Activated CD8-positive, alpha-beta memory T cell treated with anti-CD3 and anti-CD28 coated beads for 1 hour (primary cell): ENCODE measurements around the gene REC8.
"Not testable (repeated sequence)": the region's sequence is repeated elsewhere in the genome, so short reads cannot be mapped to it uniquely, and the experiment has no call there.

Source experiments
- DNase-seq, 2 donors: peaks; one replicate each; pipeline ENCODE4 v3.0.0-alpha.2; 2020; ENCODE audit warnings: low read depth in 1 of 2; ENCODE audit errors: extremely low read depth in 1 of 2

Gene REC8

GRCh38 chr14:24203249-24203886 is 31.5 kb downstream of the REC8 start:
- DNase-seq, result not testable (repeated sequence)

GRCh38 chr14:24204163-24205146 is 32.6 kb downstream of the REC8 start:
- no peak for DNase-seq

- DNase-seq, result no peak
These were observed 34.6 kb downstream of the REC8 start for GRCh38 chr14:24206260-24207103.

- no peak for DNase-seq
These were observed 35.2 kb downstream of the REC8 start for GRCh38 chr14:24207104-24207551.

GRCh38 chr14:24207625-24208024 is 35.7 kb downstream of the REC8 start:
- no peak for DNase-seq

GRCh38 chr14:24211311-24211710 is 39.4 kb downstream of the REC8 start:
- no peak for DNase-seq

GRCh38 chr14:24212924-24213865 is 41.3 kb downstream of the REC8 start, which contains the start of gene CHMP4A:
Gene CHMP4A (minus strand): TSS chr14:24213488. CDS start chr14:24213439, 49 bp downstream.
- peak; percentile 91 to 92 for DNase-seq

GRCh38 chr14:24213866-24214662 is 42.2 kb downstream of the REC8 start:
- DNase-seq, result no peak

GRCh38 chr14:24215495-24216344 is 43.8 kb downstream of the REC8 start, which contains the start of gene MDP1:
Gene MDP1 (minus strand): TSS chr14:24216066. CDS start chr14:24215955, 111 bp downstream.
- DNase-seq, result peak; percentile 65 to 73

GRCh38 chr14:24216345-24216699 is 44.4 kb downstream of the REC8 start:
- no peak for DNase-seq

GRCh38 chr14:24216876-24217275 is 45.0 kb downstream of the REC8 start:
- not testable (repeated sequence) for DNase-seq

GRCh38 chr14:24219080-24219479 is 47.2 kb downstream of the REC8 start:
- no peak for DNase-seq

- no peak for DNase-seq
These were observed 47.6 kb downstream of the REC8 start for GRCh38 chr14:24219521-24219920.

- not testable (repeated sequence) for DNase-seq
These were observed 51.1 kb downstream of the REC8 start for GRCh38 chr14:24222987-24223386.

- DNase-seq, result no peak
These were observed 52.8 kb downstream of the REC8 start for GRCh38 chr14:24224618-24225071.

GRCh38 chr14:24226473-24226872 is 54.6 kb downstream of the REC8 start:
- DNase-seq, result no peak

GRCh38 chr14:24228902-24229301 is 57.0 kb downstream of the REC8 start:
- DNase-seq, result no peak
